DMS153 (cell line): ENCODE measurements around the gene RFX8.
"Not testable (repeated sequence)": the region's sequence is repeated elsewhere in the genome, so short reads cannot be mapped to it uniquely, and the experiment has no call there.

Source experiments
- DNase-seq: peaks from one replicate; lab custom pipeline; 2025; lab: John Stamatoyannopoulos, UW

Gene RFX8

DNA sequence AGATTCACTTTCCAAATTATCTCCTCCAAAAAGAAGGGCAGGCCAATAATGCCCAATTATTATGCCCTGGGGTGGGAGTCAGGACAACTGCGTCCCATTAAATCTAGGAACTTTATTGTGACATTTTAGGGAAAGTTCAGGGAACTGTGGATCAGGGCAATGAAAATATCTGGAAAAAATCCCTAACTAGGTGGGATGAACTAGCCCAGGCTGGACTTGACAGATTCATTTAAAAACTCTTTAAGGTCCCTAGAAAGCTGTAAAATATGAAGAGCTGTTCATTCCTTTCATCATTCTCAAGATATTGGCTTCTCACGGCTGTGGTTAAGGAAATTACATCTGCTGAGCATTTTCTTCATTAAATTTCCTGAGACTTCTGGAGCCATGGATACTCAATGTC is 95.8 kb downstream of the RFX8 start:
- no peak for DNase-seq

GRCh38 chr2:101375653-101376052 is 99.3 kb downstream of the RFX8 start:
- DNase-seq = no peak

DNA sequence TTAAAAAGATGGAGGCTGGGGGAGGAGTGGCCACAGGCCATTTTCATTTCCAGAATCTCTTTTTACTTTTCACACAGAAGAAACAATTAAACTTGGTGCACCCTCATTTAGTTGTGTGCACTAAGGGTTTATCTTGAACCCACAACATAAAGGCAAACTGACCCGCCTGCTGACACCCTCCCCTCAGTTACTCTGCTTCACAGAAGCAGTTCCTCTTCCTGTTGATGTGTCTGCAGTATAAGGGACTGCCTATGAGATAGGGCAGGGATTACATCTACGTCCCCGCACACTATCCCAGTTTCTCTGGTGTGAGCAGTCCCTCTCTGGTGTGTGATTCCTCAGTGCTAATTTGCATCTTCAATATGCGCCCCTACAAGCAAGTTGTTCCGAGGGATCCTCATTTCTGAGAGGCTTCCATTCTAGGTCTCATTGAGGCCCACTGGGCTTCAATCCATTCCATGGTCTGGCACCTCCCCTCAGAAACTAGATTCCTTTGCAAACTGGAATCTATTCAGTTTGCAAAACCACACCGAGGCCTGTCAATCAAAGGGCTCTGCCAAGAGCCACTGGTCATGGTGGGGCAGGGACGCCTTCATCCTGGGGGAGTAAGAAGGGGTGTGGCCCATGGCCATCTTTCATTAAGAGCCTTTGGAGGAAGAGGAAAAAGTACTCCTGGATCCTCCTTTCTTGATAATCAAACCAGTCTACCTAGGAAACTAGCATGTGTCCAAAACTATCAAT is 99.9 kb downstream of the RFX8 start:
- no peak for DNase-seq

- DNase-seq = no peak
These were observed 102.1 kb downstream of the RFX8 start for GRCh38 chr2:101372792-101373191.

DNA sequence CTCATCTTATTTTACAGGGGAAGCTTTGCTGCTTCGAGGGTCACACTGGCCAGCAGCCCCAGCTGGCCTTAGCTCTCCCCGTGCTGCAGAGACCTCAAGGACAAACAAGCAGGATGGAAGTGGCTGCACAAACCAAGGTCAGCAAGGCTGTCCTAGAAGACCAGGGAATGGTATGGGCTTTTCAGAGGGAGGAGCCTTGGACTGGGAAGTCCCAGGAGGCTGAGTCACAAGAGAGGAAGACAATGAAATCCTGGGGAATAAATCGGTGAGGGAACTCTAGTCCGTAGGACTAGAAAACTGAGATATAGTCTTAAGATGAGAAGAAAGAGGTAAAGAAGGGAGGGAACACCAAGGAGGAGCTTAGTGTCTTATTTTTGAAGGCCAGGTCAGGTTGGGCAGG is 103.3 kb downstream of the RFX8 start:
- DNase-seq = no peak

GRCh38 chr2:101369100-101369499 is 105.8 kb downstream of the RFX8 start:
- DNase-seq = no peak

GRCh38 chr2:101368376-101368775 is 106.5 kb downstream of the RFX8 start:
- DNase-seq = no peak

GRCh38 chr2:101367508-101367907 is 107.4 kb downstream of the RFX8 start:
- DNase-seq = no peak

- no peak for DNase-seq
These were observed 110.0 kb downstream of the RFX8 start for GRCh38 chr2:101364878-101365277.

GRCh38 chr2:101362777-101363176 is 112.1 kb downstream of the RFX8 start:
- DNase-seq = no peak

DNA sequence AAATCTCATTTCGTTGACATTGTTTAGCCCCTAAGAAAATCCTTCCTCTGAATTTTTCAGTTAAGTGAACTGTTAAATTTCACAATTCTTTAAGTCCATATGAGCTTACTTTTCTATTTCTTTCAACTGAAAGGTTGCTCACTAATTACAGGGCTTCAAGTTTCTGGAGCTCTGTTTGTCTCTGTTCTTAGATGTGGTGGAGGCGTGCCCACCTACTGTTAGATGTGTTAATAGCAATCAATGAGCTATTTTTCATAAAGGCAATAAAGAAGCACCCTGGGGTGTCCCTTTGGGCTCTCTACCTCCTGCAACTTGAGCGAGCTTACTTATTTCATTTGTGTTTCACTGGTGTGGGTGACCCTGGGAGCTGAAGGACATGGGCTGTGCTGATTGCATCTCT is 112.6 kb downstream of the RFX8 start:
- DNase-seq = no peak

DNA sequence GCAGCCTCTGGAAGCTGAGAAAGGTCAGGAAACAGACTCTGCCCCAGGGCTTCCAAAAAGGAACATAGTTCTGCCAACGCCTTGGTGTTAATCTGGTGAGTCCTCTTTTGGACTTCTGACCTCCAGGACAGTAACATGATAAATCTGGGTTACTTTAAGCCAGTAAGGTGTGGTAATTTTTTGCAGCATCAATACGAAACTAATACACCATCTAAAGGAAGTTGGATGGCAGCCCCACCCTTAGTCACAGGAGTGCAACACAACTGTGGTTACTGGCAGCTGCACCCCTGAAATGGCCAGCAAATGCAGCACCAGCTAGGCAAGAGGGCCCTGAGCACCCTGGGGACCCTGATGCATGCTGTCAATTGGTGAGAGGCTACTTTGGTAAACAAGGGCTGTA is 113.4 kb downstream of the RFX8 start:
- no peak for DNase-seq

DNA sequence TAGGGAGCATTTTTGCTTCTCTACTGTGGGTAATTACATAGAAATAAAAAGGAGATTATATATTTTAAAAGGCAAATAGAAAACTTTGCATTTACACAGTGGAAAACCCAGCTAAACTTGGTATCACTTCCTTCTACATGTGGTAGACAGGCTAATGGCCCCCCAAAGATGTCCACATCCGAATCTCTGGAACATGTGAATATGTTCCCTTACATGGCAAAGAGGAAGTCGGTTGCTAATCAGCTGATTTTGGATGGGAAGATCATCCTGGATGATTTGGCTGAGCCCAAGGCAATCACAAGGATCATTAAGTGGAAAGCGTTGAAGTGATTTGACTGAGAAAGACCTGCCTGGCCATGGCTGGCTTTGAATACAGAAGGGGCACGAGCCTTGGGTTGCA is 113.8 kb downstream of the RFX8 start:
- DNase-seq = no peak

DNA sequence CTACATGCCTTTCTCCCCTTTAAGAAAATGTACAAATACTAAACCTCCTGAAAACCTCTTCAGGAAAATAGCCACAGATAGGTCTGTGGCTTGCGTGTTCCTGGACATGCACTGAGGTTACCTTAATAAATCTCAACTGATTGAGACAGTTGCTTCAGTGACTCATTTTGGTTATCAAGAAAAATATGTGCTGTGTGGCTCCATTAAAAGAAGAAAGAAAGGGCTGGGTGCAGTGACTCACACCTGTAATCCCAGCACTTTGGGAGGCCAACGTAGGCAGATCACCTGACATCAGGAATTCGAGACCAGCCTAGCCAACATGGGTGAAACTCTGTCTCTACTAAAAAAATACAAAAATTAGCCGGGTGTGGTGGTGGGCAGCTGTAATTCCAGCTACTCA is 114.7 kb downstream of the RFX8 start:
- DNase-seq = no peak

DNA sequence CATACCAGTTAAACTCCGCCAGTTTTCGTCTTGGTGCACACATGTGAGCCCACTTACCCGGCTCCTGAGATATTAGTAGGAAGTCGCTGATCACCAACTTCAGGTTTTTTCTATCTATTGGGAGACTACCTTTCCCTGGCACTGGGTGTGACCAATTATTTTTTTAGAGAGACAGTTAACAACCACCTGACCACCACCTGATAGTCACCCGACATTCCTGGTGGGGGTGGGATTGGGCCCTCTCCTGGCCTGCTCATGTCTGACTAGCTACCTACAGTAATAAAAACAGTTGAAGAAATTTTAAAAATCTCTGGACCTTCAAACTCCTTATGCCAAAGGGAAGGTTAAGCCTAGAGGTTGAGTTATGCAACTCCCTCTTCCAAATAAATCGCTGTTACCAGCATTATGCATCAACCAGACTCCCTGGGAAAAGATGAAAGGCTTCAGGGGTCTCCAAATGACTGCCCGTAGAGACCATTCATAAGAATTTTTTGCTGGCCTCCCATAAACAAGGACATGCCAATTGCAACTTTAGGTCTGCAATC is 115.4 kb downstream of the RFX8 start:
- DNase-seq = no peak

GRCh38 chr2:101357376-101357775 is 117.5 kb downstream of the RFX8 start:
- DNase-seq = no peak

GRCh38 chr2:101356521-101356920 is 118.4 kb downstream of the RFX8 start:
- DNase-seq = no peak

GRCh38 chr2:101356055-101356454 is 118.9 kb downstream of the RFX8 start:
- no peak for DNase-seq

- no peak for DNase-seq
These were observed 119.4 kb downstream of the RFX8 start for GRCh38 chr2:101355401-101356054.

DNA sequence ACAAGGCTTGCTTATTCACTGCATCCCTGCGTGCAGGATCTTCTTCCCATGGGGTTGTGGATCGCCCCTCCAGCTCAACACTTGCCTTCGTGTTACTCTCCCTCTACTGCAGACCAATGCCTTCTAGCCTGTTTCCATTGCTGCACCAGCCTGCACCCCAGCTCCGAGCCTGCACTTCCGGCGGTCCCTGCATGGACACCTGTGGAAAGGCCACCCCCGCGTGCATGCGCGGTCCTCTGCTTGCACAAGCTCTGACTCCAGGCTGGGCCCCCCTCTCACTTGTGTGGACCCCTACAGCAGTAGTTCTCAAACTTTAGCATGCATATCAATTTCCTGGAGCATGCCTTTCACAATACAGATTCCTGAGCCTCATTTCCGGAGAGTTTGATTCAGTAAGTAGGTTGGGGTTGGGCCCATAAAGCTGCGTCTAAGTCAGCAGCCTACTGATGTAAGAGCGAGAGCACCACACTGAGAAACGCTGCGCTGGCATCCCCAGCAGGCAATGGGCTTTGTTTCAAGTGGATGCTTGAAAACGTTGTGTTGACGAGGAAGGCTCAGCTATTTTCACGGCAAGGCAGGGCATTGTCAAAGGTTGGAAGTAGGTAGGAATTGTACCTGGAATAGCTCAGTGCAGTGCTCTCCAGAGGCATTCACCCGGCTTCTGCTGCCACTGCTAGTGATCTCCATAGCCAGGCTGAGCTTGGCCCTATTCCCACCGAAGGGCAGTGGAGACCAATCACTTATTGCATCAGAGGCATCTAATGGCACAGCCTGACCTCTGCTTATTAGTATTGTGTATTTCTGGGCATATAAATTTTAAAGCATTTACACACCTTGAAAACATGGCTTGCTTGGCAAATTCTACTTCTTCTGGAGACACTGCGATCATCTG is 120.2 kb downstream of the RFX8 start:
- DNase-seq = no peak

- DNase-seq = not testable (repeated sequence)
These were observed 122.3 kb downstream of the RFX8 start for GRCh38 chr2:101352631-101353030.

DNA sequence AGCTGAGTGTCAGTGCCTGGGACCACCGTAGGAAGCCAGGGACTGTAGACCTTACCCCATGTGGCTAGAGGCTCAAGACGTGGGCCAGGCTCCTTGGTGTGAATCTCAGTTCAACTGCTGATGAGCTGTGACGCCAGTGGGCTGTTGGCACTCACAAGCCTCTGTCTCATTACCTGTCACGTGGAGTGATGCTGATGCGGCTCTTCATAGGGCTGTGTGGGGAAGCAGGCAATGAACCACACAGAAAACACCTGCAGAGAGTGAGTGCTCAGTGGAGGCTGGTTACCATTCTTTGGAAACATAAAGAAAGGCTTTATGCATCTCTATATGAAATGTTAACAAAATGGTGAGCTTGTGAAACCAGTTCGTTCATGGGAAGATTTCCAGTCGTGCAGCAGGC is 123.7 kb downstream of the RFX8 start:
- no peak for DNase-seq
